RKO (cell line): ENCODE data around the gene BICRA.
"Not testable (repeated sequence)": the region's sequence is repeated elsewhere in the genome, so short reads cannot be mapped to it uniquely, and the experiment has no call there.

Experiments
- DNase-seq: peaks from one replicate; pipeline ENCODE4 v3.0.0-alpha.2; 2016; ENCODE audit warnings: low spot score

BICRA gene

GRCh38 chr19:47631681-47632446 is 22.9 kb downstream of the BICRA start:
- no peak for DNase-seq

- no peak for DNase-seq
Observed at GRCh38 chr19:47633517-47633916, 24.6 kb downstream of the BICRA start.

- no peak for DNase-seq
Observed at GRCh38 chr19:47633996-47634395, 25.1 kb downstream of the BICRA start.

DNA sequence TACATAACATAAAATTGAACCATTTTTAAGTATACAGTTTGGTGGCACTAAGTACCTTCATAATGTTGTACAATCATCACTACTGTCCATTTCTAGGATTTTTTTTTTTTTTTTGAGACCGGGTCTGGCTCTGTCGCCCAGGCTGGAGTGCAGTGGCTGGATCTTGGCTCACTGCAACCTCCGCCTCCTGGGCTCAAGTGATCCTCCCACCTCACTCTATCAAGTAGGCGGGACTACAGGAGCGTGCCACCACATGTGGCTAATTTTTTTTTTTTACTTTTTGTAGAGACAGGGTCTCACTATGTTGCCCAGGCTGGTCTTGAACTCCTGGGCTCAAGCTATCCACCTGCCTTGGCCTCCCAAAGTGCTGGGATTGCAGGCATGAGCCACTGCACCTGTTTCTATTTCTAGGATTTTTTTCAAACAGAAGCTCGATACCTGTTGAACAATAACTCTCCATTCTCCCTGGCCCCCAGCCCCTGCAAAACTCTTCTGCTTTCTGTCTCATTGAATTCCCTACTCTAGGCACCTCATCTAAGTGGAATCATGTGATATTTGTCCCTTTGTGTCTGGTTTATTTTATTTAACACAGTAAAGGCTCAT is 26.3 kb downstream of the BICRA start:
- DNase-seq, result not testable (repeated sequence)

DNA sequence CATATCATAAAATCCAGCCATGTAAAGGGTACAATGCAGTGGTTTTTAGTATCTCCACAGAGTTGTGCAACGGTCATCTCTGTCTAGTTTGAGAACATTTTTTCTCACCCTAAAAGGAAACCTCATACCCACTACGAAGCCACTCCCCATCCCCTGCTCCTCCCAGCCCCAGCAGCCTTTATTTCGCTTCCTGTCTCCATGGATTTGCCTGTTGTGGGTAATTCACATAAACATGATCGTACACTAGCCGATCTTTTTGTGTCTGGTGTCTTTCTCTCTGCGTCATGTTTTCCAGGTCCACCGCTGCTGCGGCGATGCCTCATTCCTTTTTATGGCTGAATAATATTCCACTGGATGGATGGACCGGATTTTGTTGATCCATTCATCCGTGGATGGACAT is 28.6 kb downstream of the BICRA start:
- DNase-seq, result no peak

- no peak for DNase-seq
Observed at GRCh38 chr19:47641891-47642485, 33.1 kb downstream of the BICRA start.

GRCh38 chr19:47643281-47643680 is 34.3 kb downstream of the BICRA start:
- DNase-seq, result no peak

GRCh38 chr19:47644199-47644598 is 35.3 kb downstream of the BICRA start:
- DNase-seq, result no peak

DNA sequence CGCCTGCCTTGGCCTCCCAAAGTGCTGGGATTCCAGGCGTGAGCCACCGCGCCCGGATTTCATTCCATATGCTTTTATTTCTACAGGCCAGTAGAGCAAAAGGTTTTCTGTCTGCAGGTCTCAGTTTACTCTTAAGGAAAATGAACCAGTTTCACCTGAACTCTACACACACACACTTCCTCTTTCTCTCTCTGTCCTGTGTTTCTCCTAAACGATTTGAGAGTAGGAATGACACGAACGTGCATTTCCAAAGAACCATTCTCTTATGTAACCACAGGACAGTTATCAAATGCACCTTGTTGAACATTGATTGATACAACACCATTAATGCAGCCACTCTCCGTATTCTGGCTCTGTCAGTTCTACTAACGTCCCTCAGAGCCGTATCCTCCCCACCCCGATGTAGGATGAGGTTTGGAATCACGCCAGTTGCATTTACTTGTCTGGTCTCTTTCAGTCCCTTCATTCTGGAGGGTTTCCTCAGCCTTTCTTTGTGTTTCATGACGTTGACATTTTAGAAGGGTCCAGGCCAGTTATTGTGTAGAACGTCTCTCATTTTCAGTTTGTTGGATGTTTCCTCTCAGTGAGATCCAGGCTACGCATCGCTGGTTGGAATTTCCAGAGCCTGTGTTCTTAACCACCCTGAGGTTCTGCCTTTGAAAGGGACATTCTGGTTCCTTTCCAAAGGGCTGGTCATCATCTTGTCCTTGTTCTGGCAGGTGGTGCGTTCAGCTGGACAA is 36.0 kb downstream of the BICRA start:
- no peak for DNase-seq

DNA sequence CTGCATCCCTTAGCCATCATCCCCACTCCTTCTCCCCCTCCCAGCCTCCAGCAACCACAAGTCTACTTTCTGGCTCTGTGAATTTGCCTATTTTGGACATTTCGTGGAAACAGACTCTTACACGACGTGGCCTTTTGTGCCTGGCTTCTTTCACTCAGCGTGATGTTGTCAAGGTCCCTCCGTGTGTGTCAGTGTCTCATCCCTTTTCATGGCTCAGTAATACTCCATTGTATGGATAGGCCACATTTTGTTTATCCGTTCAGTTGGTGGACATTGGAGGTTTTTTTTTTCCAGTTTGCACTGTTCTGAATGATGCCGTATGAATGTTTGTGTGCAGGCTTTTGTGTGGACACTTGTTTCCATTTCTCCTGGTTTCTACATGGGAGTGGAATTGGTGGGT is 38.0 kb downstream of the BICRA start:
- no peak for DNase-seq

- no peak for DNase-seq
Observed at GRCh38 chr19:47649588-47649987, 40.7 kb downstream of the BICRA start.

- no peak for DNase-seq
Observed at GRCh38 chr19:47650700-47651099, 41.8 kb downstream of the BICRA start.

DNA sequence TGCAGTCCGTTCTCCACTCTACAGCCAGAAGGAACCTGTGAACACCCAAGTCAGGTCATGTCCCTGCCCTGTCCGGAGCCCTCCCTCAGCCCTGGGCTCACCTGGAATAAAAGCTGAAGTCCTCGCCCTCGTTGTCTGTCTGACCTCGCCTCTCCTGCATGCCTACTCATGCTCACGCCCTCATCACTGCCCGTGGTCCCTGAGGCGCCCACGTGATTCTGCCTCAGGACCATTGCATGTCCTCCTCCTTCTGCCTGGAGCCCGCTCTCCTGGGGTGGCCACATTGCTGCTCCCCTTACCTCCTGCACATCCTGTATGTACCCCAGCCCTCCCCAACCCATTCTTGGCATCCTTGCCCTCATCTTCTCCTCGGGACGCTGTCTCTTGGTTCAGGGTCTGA is 42.2 kb downstream of the BICRA start:
- DNase-seq, result no peak

- no peak for DNase-seq
Observed at GRCh38 chr19:47651691-47652090, 42.8 kb downstream of the BICRA start.

- no peak for DNase-seq
Observed at GRCh38 chr19:47652285-47652684, 43.4 kb downstream of the BICRA start.

DNA sequence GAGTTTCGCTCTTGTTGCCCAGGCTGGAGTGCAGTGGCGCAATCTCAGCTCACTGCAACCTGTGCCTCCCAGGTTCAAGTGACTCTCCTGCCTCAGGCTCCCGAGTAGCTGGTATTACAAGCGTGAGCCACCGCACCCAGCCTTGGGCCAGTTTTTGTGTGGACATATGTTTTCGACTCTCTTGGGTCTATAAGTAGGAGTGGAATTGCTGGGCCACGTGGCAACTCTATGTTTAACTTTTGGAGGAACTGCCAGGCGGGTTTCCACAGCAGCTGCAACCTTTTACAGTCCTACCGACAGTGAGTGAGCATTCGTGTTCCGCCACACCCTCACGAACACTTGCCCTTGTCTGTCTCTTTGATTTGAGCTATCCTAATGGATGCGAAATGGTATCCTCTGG is 44.9 kb downstream of the BICRA start:
- DNase-seq, result no peak

GRCh38 chr19:47657719-47658118 is 48.8 kb downstream of the BICRA start:
- no peak for DNase-seq

- DNase-seq, result no peak
Observed at GRCh38 chr19:47658431-47659348, 49.8 kb downstream of the BICRA start.

DNA sequence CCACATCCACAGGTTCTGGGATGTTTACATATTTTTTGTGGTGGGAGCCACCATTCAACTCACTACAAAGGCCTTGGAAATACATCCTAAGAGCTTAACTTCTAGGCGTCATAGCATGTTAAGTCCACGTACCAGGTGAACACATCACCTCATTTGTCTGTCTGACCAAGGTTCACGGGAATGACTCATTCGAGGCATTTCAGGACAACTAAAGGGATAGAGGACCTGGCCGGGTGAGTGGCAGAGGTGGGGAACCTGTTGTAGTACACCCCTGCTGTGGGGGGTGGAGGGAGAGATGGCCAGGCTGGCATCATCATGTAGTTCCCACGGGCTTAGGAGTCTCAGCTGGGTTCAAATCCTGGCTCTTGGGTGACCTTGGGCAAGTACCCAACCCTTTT is 51.5 kb downstream of the BICRA start:
- DNase-seq, result no peak

GRCh38 chr19:47661161-47661560 is 52.2 kb downstream of the BICRA start:
- DNase-seq, result no peak

- DNase-seq, result no peak
Observed at GRCh38 chr19:47661611-47662010, 52.7 kb downstream of the BICRA start.

- no peak for DNase-seq
Observed at GRCh38 chr19:47663435-47663910, 54.5 kb downstream of the BICRA start.
